ENCODE data around the gene MT1B.
"Not testable (repeated sequence)": the region's sequence is repeated elsewhere in the genome, so short reads cannot be mapped to it uniquely, and the experiment has no call there.

Gene MT1B

GRCh38 chr16:56621665-56622445 lies 29.8 kb upstream of the MT1B start:
- not testable (repeated sequence) for DNase-seq

GRCh38 chr16:56623184-56623583 lies 28.5 kb upstream of the MT1B start:
- not testable (repeated sequence) for DNase-seq

GRCh38 chr16:56623637-56624036 lies 28.0 kb upstream of the MT1B start:
- DNase-seq = no peak

- DNase-seq = no peak
Measured at GRCh38 chr16:56625140-56625942, 26.3 kb upstream of the MT1B start, which contains the start of gene MT1E. MT1E (plus strand) TSS chr16:56625781; CDS start chr16:56625852, 71 bp downstream.

- no peak for DNase-seq
Measured at GRCh38 chr16:56625943-56626654, 25.6 kb upstream of the MT1B start.

GRCh38 chr16:56626685-56627084 lies 25.0 kb upstream of the MT1B start:
- no peak for DNase-seq

GRCh38 chr16:56628486-56629350 lies 23.0 kb upstream of the MT1B start:
- DNase-seq = no peak

GRCh38 chr16:56629531-56629930 lies 22.2 kb upstream of the MT1B start:
- DNase-seq = no peak

- DNase-seq = no peak
Measured at GRCh38 chr16:56630134-56630533, 21.6 kb upstream of the MT1B start.

GRCh38 chr16:56631197-56631596 lies 20.5 kb upstream of the MT1B start:
- no peak for DNase-seq

GRCh38 chr16:56631832-56632155 lies 19.9 kb upstream of the MT1B start:
- DNase-seq = no peak

GRCh38 chr16:56632156-56632847 lies 19.4 kb upstream of the MT1B start, which contains the start of gene MT1M:
MT1M (plus strand) TSS chr16:56632659; CDS start chr16:56632732, 73 bp downstream.
- DNase-seq = no peak

GRCh38 chr16:56632848-56633365 lies 18.8 kb upstream of the MT1B start:
- no peak for DNase-seq

- no peak for DNase-seq
Measured at GRCh38 chr16:56633535-56633934, 18.2 kb upstream of the MT1B start.

- no peak for DNase-seq
Measured at GRCh38 chr16:56634715-56635440, 16.8 kb upstream of the MT1B start.

- no peak for DNase-seq
Measured at GRCh38 chr16:56635441-56635967, 16.2 kb upstream of the MT1B start.

- no peak for DNase-seq
Measured at GRCh38 chr16:56636616-56637413, 14.9 kb upstream of the MT1B start.

GRCh38 chr16:56637814-56638750 lies 13.6 kb upstream of the MT1B start, which contains the start of gene MT1A:
MT1A (plus strand) TSS chr16:56638666; CDS start chr16:56638739, 73 bp downstream.
- no peak for DNase-seq
